GM18520 (cell line): ENCODE measurements around the gene ORC3.
"Not testable (repeated sequence)": the region's sequence is repeated elsewhere in the genome, so short reads cannot be mapped to it uniquely, and the experiment has no call there.

Experiments
- ATAC-seq: cut with Tn5 transposase; IDR thresholded peaks from one replicate; pipeline ENCODE4 v1.9.1; 2021; ENCODE audit not compliant: unreplicated experiment

The ORC3 gene

DNA sequence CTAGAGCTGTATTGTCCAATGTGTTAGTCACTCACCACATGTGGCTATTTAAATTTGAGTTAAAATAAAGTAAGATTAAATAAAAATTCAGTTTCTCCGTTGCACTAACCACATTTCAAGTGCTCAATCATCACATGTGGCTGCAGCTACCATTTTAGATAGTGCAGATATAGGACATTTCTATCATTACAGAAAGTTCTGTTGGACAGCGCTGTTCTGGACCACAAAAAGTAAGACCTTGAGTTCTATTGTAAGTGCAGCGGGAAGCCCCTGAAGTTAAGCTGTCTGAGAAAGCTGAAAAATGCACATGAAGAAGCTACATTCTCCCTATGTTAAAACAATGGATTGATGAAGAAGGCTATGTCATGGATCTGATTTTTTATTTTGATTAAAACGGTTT, 1.1 kb downstream of the ORC3 start:
- ATAC-seq: no peak

DNA sequence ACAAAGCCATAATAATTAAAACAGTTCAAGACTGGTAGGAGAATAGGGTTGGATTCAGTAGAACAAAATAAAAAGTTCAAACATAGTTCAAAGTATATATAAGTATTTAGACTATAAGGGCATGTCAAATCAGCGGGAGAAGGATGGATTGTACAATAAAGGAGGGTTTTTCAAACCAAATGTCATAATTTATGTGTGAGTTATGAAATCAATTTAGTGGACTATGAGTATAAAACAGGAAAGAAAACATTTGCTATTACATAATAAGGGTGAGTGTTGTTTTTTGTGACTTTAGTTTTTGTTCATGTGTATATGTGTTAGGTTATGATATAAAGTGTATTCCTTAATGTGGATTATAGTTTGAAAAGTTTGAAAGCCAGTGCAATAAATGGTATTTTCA, 10.6 kb downstream of the ORC3 start:
- no peak for ATAC-seq

DNA sequence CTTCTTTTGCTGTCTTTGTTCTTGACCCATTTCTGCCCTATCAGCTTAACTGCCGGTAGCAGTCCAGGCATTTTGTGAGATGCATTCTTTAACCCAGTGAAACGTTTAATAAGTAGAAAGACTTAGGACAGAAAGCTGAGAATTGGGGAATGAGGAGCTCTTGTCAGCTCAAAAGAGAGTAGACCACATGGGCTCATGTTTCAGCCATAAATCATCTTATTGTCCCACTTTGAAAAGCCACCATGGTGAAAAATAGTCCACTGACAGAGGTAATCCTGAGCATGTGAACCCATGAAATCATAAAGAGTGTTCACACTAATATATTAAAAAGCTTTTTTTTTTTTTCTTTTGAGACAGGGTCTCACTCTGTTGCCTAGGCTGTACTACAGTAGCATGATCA, 16.3 kb downstream of the ORC3 start:
- ATAC-seq: no peak

DNA sequence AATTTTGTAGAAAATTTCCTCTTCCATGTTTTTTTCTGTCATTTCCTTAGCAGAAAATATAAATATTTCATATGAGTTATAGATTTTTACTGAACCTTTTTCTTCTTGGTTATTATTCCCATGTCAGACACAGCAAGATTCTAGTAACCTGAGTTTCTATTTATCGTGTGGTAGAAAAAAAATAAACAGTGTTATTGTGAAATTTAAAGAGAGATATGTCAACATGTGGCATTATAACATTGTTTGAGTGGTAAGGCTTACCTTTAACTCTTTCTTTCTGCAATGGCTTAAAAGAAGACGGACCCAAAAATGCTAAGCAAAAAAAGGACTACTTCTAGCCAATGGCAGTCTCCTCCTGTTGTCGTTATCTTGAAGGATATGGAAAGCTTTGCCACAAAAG, 18.9 kb downstream of the ORC3 start:
- ATAC-seq: no peak

DNA sequence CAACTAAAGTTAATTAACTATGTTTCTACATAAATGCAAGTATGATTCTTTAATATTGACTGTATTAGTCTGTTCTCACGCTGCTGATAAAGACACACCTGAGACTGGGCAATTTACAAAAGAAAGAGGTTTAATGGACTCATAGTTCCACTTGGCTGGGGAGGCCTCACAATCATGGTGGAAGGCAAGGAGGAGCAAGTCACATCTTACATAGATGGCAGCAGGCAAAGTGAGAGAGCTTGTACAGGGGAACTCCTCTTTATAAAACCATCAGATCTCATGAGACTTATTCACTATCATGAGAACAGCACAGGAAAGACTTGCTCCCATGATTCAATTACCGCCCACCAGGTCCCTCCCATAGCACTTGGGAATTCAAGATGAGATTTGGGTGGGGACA, 23.1 kb downstream of the ORC3 start:
- ATAC-seq: not testable (repeated sequence)

DNA sequence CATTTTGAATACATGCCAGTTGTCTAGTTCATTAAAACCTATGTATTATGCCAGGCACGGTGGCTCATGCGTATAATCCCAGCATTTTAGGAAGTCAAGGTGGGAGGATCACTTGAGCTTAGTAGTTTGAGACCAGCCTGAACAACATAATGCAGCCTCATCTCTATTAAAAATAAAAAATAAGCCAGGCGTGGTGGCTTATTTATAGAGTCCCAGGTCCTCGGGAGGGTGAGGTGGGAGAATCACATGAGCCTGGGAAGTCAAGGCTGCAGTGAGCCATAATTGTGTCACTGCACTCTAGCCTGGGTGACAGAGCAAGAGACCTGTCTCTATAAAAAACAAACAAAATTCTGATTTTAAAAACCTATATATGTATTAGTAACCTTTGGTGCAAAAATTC, 27.5 kb downstream of the ORC3 start:
- no peak for ATAC-seq

DNA sequence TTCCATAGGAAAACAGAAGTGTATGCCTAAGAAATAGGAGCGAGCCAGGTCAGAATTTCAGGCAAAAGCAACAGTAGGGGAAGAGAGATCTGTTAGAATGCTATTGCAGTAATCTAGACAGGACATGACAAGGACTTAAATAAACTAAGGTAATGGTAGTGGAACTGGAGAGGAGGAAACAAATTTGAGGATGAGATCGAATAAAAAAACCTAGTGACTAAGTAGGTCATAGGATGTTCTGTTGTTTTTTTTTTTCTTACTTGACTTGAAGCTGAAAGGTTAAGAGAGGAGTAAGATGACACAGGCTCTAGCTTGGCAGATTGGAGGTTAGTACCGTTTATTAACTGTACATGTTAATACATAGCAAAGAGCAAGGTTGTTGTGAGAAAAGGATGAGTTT, 28.6 kb downstream of the ORC3 start:
- ATAC-seq: no peak

DNA sequence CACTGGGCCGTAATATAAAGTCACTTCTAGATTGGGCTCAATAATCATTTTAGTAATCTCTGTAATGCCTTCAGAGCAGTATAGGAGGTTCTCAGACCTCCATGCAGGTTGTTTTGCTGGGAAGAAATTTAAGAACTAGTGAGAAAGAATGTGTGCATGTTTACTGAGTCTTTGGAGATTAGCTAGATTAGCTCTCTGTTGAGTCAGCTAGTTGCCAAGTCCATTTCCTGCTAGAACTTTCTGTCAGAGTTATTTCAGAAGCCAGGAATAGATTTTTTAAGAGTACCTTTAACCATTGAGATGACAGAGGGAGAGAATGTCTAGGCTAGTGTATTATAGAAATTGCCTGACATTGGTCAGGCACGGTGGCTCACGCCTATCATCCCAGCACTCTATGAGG, 33.3 kb downstream of the ORC3 start:
- ATAC-seq: no peak

DNA sequence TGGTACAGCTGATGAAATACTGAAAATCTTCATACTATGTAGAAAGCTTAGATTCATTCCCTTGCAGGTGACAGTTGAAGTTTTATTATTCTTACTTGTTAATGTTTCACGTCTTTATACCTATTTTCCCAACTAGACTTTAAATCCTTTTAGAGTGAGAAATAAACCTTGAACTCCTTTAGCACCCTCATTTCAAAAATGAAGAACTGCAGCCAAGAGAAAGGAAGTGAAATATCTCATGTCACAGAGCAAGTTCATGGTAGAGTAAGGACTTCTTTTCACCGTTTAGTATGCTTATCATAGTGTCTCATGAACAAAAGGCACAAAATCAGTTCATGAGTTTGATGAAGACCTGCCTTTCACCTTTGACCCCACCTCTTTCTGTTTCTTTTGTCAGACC, 38.5 kb downstream of the ORC3 start:
- no peak for ATAC-seq

DNA sequence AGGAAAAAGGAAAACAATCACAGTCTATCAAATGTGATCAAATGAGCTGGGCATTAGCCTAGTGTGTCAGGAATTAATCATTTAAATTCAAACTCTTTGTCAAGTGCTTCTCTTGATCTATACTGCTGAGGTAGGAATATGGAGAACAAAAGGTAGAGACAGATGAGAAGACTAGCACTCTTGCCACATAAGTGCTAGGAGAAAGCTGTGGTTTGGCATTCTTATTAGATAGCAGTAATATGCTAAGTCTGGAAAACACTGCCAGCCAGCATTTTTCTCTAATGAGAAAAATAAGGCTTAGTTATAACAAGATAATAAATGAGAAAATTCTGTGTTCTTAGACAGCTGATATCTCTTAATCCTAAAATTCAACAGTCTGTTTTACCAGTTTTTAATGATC, 38.9 kb downstream of the ORC3 start:
- ATAC-seq: no peak

DNA sequence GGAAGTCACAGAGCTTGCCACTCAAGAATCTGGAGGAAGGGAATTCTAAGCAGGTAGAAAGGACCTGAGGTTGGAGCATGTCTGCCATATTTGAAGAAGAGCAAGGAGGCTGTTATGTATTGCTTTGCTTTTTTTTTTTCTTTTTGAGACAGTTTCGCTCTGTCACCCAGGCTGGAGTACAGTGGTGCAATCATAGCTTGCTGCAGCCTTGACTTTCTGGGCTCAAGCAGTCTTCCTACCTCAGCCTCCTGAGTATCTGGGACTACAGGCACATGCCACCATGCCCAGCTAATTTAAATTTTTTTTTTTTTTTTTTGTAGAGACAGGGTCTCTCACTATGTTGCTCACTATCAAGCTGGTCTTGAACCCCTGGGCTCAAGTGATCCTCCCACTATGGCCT, 40.8 kb downstream of the ORC3 start:
- ATAC-seq: no peak

DNA sequence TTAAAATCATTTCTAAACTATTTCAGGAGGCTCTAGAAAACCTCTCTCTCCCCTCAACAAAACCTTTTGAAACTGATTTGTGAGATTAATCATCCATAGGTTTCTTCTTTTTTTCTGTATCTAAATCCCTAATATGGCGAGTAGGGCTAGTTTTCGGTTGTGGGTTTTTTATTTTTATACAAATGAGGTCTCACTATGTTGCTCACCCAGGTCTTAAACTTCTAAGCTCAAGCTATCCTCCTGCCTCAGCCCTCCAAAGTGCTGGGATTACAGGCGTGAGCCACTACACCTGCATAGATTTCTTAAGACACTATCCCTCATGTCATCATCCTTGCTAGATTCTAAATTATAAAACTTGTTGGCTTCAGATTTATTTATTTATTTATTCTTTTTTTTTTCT, 43.9 kb downstream of the ORC3 start:
- ATAC-seq: no peak

DNA sequence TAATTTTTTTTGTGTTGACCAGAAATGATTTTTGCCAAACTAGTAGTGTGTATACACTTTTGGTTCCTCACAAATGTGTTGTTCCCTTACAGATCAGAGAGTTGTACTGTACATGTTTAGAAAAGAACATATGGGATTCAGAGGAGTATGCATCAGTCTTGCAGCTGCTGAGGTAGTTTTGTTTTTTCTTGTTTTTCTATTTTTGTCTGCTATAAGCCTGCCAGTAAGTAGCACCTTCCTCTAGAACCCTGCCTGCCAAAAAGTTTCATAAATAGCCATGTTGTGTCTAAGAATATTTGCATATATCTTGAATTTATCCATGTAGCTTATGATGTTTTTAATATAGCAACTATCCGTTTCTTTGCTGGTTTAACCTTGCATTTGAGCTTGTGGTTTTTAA, 46.4 kb downstream of the ORC3 start:
- no peak for ATAC-seq

DNA sequence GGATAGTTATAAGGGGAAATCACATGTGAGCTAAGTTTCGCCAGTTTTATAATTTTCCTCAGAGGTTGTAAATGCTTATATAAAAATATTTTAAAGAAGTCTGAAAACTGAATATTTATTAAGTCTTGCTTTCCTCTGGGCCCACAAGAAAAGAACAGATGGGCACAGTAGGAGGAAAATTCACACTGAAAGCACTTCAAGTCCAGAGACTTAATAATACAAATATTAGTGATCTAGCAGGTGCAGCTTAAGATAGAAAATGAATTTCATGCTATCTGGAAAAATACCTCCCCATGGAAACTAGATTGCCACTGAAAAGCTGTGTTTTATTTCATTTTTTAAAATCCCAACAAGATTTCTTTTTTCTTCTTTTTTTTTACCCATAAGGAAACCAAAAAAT, 47.2 kb downstream of the ORC3 start:
- ATAC-seq: no peak

DNA sequence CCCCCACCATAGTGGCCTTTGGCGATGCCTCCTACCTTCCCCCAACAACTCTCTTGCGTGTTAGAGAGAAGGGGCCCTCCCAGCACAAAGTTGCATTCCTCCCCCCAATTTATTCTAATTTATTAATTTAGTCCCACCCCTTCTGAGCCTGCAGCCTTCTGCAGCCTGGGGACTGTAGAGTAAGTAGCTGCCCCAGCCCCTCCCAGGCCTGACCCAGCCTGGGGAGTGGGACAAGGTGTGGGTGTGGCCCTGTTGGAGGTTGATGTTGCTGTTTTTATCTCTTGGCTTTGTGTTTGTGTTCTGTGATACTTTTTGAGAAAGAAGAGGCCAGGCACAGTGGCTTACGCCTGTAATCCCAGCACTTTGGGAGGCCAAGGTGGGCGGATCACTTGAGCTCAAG, 49.4 kb downstream of the ORC3 start:
- no peak for ATAC-seq

DNA sequence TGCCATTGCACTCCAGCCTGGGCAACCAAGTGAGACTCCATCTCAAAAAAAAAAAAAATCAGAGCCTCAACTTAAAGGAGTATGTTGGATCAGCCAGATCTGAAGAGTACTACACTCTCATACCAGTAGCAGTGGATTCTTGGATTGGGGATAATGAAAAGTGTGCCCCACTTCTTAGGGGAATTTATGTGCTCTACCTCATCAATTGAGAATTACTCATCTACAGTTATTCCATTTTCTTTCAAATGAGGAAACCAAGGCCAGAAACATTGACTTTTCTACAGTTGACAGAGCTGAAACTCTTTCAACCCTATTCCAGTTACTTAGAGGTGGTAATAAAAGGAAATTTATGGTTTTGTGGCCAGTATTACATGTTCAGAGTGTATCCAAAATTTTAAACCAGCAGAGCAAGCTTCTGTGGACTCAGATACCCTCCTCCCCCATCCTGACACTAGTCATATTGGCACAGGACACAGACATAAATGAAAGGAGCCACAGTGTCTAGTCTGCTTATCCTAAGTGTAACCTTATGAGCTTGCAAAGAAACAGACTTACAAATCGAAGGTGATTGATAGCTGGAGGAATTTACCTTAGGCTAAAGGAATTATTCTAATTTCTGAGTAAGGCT, 51.2 kb downstream of the ORC3 start:
- ATAC-seq: no peak

DNA sequence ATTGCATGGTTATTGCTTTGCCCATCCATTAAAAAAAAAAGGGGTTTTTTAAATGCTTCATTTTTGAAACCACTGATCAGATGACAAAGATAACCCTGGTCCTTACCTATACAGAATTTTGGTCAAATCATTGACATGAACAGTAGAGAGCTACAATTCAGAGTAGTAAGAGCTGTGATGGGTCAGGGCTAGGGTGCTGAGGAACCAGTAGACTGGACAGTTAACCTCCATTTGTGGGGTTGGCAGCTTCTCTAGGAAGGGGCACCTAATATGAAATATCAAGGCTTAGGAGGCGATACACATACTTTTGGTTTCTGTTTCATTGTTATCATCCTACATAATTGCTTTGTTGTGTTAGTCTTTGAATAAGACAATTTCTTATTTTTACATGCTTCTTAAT, 55.1 kb downstream of the ORC3 start:
- no peak for ATAC-seq

DNA sequence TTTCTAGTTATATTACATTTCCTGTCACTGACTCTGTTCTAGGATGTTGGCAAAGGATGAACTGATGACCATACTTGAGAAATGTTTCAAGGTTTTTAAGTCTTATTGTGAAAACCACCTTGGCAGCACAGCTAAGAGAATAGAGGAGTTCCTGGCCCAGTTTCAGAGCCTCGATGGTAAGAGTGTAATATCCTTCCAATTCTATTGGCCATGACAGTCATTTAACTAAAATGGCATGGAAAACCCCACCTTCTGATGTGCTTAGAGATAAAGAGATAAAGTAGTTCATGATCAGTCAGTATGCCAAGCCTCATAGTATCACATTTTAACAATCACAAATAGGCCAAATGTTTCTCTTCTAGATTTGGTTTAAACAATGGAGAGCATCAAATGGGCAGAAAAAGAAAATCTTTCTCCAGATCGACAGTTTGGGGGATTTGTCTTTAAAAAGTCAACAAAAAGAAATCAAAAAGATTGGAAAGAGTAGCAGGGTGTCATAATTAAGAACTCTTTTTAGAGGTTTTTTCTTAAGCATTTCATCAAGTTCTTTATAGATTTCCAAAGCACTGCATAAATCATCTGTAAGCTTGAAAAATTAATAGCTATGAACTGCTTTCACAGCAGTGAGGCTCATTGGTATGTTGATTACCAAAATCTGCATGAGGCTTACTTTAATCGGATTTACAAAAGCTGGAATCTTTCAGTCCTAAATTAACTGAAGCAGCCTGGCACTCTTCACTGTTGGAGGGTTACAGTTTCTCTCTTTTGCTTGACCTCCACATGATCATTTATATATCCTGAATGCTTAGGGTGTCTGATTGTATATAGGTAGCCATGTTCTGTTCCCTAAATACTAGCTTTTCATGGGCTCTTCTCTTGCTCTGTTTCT, 63.4 kb downstream of the ORC3 start:
- ATAC-seq: no peak

DNA sequence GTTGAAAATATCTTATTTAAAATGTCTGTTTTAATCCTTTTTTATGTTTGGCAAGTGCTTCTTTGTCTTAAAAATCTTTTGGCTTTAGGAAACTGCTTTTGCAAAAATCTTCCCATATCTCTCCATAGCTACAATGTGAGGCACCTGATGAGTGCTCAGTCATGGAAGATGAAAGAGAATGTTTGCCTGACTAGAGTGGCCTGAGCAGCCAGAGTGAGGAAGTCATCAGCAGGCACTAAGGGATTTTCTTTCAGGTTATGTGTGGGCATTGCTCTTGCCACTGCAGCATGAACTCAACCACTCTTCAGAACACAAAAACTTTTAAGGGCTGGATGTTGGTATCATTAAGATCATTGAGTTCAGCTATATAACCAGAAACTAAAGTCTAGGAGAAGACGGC, 64.2 kb downstream of the ORC3 start:
- no peak for ATAC-seq

DNA sequence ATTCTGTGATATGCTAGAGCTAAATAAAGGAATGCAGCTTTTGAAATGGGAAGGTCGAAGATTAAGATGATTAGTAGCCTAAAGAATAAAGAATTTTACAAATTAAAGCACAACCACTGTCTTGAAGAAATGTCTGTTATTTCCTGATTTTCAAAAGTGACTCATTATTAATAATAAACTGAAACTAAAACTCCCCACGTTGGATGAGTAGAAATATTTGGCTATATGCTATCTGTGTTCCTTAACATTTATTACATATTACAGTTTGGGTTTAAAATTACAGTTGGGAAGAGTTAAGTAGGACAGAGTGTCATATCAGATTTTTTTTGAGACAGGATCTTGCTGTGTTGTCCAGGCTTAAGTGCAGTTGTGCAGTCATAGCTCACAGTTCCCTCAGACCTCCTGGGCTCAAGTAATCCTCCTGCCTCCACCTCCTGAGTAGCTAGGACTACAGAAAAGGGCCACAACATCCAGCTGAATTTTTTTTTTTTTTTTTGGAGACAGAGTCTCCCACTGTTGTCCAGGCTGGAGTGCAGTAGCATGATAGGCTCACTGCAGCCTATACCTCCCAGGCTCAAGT, 65.0 kb downstream of the ORC3 start:
- ATAC-seq: no peak

DNA sequence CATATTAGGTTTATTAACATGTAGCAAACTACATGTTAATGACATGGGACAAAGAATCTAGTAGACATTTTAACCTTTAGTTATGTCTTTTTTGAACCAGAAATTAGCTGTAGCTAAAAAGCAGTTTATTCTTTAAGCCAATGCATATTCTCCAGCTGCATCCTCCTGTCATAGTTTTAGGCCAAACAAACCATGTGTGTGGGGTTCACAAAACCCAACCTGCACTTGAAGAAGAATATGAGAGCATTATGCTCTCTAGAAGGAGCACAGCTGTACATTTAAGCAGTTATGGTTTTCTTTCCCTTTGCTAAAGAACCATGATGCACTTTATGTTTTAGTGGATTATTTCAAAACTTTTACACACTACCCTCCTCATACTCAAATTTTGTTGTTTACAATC, 65.9 kb downstream of the ORC3 start:
- ATAC-seq: no peak

DNA sequence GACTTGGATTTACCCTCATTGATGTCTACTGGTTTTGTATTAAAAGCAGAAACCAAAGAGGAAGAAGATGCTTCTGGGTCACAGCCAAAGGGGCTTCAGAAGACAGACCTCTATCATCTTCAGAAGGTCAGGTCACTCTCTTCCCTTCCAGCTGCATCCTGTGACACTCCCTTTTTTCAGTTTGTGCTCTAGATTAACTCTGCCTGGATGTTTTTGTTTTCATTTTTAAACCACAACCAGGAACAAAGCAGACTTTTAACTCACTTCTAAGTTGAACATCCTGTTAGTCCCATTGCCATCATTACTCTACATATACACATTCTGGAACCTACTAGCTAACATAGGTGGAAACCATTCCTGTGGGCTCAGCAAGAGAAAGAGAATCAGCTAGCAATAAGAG, 66.9 kb downstream of the ORC3 start:
- no peak for ATAC-seq
